ENCODE measurements around the gene HBS1L. TPM values are rescaled to one million over a fixed set of nuclear protein-coding genes. Genes with fewer than 3 reads are reported as not detected.

HBS1L gene
- total RNA-seq, 1 experiment from 2014 or later: 89.4 TPM

DNA sequence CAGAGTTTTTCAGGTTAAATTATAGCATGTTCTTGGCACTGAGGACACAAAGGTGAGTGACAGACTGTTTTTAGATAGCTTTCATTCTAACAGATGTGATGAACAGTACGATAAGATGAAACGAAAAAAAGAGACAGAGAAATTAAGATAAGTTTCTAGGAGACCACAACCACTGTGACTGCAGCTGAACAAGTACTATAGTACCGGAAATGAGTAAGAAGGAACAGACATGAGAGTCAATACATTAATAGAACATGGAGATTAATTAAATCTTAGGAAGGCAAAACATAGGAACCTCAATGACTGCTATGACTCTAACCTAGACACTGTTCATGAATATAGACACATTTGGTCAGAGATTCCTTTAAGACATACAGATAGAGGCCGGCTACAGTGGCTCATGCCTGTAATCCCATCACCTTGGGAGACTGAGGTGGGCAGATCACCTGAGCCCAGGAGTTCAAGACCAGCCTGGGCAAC, 40.2 kb downstream of the HBS1L start:
- POLR2A ChIA-PET: no interaction called here
- CTCF ChIA-PET: no interaction called here
- RAD21 ChIA-PET (ENCODE audit: low non-redundant PET in 1 of 2, low total read pairs in 2 of 2, uncharacterized antibody in 2 of 2, unreplicated experiment in 2 of 2): no interaction called here
- H3K9ac ChIP-seq (ENCODE audit: low read length): no peak overlapping the region
- no peaks in the 10 kb centered on the region for H3K27me3 ChIP-seq (ENCODE audit: insufficient read depth, low read length)
- no peak overlapping the region for H3K4me3 ChIP-seq (replicated peaks in 1 of 2; ENCODE audit: low read depth in 1 of 2, low read length in 2 of 2)
- H3K9me2 ChIP-seq (ENCODE audit: insufficient read depth): no peaks in the 10 kb centered on the region
- no peak for DNase-seq (ENCODE audit: low read depth, low spot score)
- ATAC-seq: no peak
- no peak overlapping the region for H2AFZ ChIP-seq (ENCODE audit: low read depth, low read length, poor library complexity, severe bottlenecking)
- H3K36me3 ChIP-seq (ENCODE audit: control insufficient read depth in 1 of 2, insufficient read depth in 2 of 2, low read length in 2 of 2): no peaks in the 10 kb centered on the region
- peaks cover 46% of the 10 kb centered on the region for H3K79me2 ChIP-seq (ENCODE audit: insufficient read depth, low read length)
- peaks cover 7% of the 10 kb centered on the region for H4K20me1 ChIP-seq (ENCODE audit: insufficient read depth)
- H3K9me3 ChIP-seq (ENCODE audit: control insufficient read depth in 1 of 2, insufficient read depth in 1 of 2, low read depth in 1 of 2, low read length in 2 of 2): no peaks in the 10 kb centered on the region
- intact Hi-C loops (cut with micrococcal nuclease): no loop called here
- H3K27ac ChIP-seq (ENCODE audit: low read depth, low read length): no peak overlapping the region
- no peak overlapping the region for H3K4me2 ChIP-seq (ENCODE audit: low read length)
- BruUV-seq (replicated peaks): no TSS peak
- TF ChIP-seq CEBPB (IDR thresholded peaks at IDR 0.05; ENCODE audit: low read depth) (no peak), POLR2AphosphoS5 (IDR thresholded peaks at IDR 0.05; ENCODE audit: low read depth, low read length) (no peak), RAD21 (IDR thresholded peaks at IDR 0.05; ENCODE audit: low read depth) (no peak), ELF1 (IDR thresholded peaks at IDR 0.05; ENCODE audit: borderline replicate concordance, low read depth) (no peak), SP1 (IDR thresholded peaks at IDR 0.05; ENCODE audit: low read depth) (no peak), ZNF274 (IDR thresholded peaks at IDR 0.05; ENCODE audit: low read depth, low read length) (no peak), POLR2A (IDR thresholded peaks at IDR 0.05; ENCODE audit: borderline replicate concordance, extremely low read depth, insufficient read depth, insufficient read length) (no peak), YY1 (IDR thresholded peaks at IDR 0.05; ENCODE audit: extremely low read depth, insufficient replicate concordance, low read depth, low read length) (no peak), EZH2 (IDR thresholded peaks at IDR 0.05) (no peak), TCF7L2 (IDR thresholded peaks at IDR 0.05; ENCODE audit: borderline replicate concordance, extremely low read depth, insufficient read depth, insufficient read length) (no peak), SRF (IDR thresholded peaks at IDR 0.05; ENCODE audit: low read depth) (no peak), FOSL1 (IDR thresholded peaks at IDR 0.05; ENCODE audit: low read depth) (no peak), EGR1 (IDR thresholded peaks at IDR 0.05; ENCODE audit: low read depth) (no peak)
- TF ChIP-seq, protein P1, sequence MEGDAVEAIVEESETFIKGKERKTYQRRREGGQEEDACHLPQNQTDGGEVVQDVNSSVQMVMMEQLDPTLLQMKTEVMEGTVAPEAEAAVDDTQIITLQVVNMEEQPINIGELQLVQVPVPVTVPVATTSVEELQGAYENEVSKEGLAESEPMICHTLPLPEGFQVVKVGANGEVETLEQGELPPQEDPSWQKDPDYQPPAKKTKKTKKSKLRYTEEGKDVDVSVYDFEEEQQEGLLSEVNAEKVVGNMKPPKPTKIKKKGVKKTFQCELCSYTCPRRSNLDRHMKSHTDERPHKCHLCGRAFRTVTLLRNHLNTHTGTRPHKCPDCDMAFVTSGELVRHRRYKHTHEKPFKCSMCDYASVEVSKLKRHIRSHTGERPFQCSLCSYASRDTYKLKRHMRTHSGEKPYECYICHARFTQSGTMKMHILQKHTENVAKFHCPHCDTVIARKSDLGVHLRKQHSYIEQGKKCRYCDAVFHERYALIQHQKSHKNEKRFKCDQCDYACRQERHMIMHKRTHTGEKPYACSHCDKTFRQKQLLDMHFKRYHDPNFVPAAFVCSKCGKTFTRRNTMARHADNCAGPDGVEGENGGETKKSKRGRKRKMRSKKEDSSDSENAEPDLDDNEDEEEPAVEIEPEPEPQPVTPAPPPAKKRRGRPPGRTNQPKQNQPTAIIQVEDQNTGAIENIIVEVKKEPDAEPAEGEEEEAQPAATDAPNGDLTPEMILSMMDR (IDR thresholded peaks at IDR 0.05 in 2 of 3, conservative IDR thresholded peaks at IDR 0.05 in 1 of 3; ENCODE audit: borderline replicate concordance in 1 of 3, insufficient read depth in 1 of 3, low read depth in 2 of 3, low read length in 2 of 3): no peak
- H3K4me1 ChIP-seq (ENCODE audit: control insufficient read depth in 1 of 2, insufficient read depth in 2 of 2, low read length in 2 of 2): no peaks in the 10 kb centered on the region
